NCI-H446 (cell line): ENCODE measurements around the gene CPED1.
"Not testable (repeated sequence)": the region's sequence is repeated elsewhere in the genome, so short reads cannot be mapped to it uniquely, and the experiment has no call there.

Source experiments
- DNase-seq, 2 experiments: peaks; one replicate each; lab custom pipeline; 2025; lab: John Stamatoyannopoulos, UW

CPED1 gene

DNA sequence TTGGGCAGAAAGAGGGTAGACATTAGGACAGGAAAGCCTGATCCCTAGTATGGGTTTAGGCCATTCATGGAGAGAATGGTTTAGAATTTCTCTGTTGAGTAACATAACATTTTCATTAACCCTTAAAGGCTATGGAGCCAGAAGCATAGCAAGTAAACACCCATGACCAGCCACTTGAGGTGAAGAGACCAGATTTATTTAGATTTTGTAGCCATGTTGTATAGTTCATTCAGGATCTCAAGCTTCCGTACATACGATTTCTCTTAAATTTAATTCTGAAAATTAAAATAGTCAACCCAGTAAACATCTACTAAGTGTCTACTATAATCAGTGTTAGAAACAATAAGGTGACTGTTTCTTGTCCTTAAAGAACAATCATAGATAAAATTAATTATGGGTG, 51.5 kb downstream of the CPED1 start:
- no peak for DNase-seq

DNA sequence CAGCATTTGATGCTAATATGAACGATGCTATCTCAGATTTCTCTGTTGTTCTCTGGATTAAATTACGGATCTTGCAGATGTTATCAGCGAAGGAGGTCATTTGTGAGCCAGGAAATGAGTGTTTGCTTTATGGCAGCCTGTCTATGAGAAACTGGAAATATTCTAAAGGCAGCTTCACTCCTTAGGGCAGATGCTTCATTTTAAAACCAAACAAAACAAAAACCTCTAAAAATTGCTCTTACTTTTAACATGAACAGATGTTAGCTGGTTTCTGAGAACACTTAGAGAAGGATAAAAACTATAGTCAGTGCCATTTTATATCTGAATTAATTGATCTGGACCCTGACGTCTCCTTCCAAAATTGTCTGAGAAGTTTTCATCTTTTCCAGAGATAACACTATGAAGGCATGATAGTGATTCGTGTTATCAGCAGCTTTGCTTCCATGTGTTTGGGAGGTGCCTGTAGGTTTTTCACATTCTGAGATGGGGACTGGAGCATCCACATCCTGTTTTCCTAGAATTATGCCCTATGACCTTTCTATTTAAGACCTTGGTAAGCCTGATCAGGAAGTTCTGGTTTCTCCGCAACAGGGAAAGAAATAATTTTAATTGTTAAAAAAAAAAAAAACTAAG, 53.1 kb downstream of the CPED1 start:
- no peak for DNase-seq

DNA sequence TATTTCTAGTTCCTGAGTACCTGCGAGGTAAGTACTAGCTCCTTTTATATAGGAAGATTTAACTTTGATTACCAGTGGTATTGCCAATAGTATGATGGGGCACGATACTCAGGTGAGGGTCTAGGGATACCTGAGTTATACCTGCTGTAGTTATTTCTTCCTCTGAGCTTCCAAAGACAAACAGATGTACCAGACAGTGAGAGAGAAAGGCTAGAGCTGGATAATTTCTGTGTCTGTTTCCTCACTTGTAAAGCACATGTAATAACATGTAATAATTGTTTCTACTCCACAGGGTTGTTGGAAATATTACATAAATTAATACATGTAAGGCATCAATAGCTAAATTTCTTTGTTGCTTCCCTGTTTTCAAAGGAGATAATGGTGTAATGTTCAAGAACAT, 53.7 kb downstream of the CPED1 start:
- no peak for DNase-seq

DNA sequence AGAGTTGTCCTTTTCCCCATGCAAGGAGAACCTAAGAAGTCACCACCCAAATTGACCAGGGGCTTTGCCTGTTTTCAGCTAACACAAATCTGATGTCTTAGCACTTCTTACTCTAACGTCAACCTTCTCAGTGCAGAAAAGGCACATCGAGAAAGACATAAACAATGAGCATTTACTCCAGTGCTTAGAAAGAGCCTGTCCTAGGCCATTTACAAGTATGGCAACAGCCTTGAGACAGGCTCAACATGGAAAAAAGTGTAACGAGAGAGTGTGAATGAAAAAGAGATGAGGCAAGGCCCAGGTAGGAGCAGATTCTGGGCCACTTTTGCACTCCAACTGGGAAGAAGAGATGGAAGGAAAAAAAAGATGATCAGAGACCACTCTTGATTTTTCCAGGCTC, 54.4 kb downstream of the CPED1 start:
- no peak for DNase-seq

DNA sequence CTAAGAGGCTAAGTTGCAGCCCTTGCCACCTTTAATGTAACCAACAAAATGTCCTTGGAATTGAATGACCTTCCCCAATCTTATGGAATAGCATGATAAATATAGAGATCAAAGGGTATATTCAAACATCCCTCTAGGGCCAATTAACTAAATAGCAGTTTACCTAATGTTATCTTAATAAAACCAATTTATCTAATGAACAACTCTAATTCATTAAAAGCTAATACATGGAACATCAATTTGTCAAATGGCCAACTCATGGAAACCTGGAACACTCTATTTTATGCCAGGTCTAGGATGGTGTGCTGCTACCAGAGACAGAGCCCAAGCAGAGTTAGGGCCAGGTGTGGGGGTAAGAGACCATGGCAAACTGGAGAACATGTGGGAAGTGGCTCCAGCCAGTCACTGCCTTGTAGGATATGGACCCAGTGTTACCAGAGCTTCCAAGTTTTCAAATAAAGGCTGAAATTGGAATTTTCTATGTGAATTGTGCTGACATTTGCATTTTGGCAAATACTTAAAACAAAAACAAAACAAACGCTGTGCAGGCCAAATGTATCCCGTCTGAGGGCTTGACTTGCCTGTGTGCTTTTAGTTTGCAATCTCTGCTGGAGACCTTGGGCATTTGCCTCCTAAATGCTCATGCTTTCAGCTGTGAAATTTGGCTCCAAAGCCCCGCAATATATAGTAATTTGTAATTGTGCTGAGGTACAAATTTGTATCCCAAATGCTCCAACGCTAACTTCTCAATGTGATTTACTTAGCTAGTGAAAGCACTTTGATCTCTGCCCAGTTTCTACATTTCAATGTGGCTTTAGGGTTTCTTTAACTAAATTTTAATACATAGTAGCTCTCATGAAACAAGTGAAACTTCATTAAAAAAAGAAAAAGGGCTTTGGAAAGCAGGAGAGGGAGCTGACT, 55.1 kb downstream of the CPED1 start:
- no peak for DNase-seq

DNA sequence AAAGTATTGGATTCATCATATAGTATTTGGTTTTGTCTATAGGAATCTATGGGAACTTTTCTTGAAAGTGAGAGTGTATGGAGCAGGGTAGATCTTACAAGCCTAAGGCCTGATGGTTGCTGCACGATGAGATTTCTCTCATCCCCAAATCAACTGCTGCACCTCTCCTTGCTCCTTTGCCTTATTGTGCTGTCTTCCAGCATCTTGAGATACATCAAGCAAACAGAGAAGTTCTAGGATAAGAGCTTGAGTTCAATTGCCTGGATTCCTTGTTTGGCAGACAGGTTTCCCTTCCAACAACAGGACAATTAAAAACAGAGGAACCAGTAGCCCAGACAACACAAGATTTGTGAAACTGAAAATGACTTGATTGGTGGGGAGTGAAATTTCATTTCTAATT, 56.6 kb downstream of the CPED1 start:
- no peak for DNase-seq

DNA sequence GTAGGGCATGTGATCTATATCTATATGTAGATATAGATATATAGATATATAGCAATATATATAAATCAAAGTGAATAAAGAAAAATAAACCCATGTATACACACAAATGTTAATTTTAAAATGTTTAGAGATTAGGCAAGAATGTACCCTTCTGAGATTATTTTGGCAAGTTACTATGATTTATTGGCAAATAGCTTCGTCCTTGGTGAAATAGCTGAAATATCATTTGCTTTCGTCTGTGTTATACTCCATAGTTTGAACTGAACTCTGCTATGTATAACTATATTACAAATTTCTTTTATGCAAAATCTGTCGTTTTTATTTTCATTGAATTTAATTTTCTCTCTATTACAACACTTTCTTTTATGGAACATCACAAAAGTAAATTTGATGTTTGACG, 57.5 kb downstream of the CPED1 start:
- DNase-seq: no peak

DNA sequence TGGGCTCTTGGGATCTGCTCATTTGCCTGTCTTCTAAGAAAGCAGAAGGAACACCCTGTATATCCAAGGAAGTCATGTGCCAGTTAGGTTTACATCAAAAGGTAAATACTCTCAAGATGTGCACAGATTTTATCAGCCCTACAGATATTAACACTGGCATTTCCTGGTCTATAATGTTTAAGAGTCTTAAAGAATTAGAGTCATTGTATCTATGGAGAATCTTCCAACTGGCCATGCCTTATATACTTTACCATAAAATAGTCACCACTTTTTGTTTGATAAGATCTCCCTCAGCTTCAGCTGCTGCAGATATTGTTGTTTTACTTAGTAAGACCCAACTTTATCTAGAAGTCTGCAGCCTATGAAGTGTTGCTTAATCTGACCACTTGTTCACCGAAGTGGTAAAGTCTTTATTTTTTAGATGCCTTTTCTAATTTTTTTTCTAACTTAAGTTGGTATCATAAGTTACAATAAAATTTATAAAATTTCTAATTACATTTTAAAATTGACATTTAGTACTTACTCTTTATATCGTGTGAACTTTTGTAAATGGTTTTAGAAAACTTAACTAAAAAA, 58.5 kb downstream of the CPED1 start:
- DNase-seq: no peak

DNA sequence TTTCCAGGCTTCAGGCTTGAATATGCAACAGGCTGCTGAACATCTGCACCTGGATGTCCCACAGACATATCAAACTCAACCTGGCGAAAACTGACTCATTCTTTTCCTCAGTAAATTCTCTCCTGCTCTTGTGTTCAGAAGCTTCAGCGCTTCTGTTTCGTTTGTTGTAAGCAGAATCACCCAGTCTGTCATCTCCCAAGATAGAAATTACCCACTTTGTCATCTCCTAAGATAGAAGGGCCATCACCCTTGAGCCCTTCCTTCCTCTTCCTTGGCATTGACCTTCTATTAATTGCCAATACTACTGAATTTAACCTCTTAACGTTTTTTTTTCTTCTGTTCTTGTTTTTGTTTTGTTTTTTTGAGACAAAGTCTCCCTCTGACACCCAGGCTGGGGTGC, 59.7 kb downstream of the CPED1 start:
- no peak for DNase-seq

DNA sequence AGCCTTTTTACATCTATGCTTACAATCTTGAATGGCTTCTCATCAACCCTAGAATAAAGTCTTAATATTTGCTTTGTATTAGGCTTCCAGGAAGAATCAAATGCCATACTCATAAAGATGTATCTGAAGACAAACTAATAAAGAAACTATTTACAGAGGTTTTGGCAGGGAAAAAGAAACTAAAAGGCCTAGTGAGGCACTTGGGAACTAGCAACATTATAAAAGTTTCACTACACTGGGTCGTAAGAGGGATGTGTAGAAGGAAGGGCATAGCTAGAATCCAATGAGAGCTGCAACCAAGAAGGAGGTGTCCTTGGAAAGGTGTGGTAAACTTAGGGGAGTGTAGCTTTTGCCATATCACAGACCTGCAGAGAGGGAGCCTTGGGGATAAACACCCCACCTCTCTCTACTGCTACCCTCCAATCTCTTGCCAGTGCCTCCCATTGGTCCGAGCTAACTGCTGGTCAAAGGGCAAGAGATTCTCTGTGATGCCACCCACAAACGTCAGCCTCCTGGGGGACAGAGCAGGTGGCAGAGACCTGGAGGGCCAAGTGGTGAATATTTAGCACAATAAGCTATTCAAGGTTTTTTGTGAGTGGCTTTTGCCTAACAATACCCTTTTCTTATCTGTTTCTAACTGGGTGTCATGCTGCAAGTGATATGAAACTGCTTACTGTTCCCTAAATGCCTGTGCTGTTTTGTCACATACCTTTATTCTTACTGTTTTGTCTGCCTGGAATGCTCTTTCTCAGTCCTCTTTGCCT, 60.7 kb downstream of the CPED1 start:
- DNase-seq: no peak

DNA sequence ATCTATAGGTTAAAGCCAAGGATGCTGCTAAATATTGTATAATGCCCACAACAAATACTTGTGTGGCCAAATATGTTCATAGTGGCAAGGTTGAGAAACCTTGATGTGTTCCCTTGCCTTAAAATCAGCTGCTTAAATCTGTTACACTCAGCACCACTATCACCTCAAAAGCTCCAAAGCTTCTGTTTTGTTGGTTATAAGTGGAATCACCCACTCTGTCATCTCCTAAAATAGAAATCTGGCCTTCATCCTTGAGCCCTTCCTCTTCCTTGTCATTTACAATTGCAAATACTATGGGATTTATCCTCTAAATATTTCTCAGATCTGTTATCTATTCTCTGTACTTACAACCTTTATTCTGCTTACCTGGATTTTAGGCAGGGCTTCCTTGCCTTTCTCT, 61.4 kb downstream of the CPED1 start:
- DNase-seq: no peak

DNA sequence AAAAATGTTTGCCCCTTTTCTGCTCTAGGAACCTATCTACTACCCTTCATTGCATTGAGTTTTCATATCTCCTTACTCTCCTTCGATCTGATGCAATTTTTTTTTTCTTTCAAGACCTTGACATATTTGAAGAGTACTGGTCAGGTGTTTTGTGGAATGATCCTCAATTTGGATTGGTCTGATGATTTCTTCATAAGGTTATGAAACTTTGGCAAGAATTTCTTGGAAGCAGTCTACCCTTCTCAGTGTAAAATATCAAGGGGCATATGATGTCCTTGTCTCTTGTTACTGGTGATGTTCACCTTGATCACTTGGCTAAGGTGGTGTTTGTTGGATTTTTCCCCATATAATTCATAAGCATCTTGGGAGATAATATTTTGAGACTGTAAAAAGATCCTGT, 64.7 kb downstream of the CPED1 start:
- no peak for DNase-seq

DNA sequence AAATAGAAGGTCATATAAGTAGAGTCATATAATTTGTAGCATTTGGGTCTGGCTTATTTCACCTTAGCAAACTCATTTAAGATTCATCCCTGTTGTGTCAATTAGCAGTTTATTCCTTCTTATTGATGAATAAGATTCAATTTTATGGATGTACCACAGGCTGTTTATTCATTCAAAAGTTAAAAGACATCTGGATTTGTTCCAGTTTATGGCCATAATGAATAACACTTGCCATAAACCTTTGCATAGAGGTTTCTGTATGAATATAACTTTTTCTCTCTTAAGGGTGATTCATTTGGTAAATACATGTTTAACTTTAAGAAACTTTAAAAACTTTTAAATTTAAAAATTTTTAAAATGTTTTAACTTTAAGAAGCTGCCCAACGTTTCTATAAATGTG, 66.4 kb downstream of the CPED1 start:
- no peak for DNase-seq

DNA sequence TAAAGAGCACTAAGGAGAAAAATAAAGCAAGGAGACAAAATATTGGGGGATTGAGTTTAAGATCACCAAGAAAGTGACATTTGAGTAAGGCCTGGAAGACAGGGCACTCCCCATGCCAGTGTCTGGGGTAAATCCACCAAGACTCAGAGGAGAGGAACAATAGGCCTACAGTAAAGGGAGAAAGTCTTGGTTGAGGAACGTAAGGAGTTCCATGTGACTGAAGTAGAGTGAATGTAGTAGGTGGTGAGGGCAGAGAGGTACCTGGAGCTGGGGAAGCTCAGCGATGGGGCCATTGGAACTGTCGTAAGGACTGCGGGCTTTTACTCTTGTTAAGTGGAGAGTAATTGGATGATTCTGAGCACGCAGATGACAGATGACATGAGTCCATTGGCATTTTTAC, 69.4 kb downstream of the CPED1 start:
- no peak for DNase-seq

DNA sequence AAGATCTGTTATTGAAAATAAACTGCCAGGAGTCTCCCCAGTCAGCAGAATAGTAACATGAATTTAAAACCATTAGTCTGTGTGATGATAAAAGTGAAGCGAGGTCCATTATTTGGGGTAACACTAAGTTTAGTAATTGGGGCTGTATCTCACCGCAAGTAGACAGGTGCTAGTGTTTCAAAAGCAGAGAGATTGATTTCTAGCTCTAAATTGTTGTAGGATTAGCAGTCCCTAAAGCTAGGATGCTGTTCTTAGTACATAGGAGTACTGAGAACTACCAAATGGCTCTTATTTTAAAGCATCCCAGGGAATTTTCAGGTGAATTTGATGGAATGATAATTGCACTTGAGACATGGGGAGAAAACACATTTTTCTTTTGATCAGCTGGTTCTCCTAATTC, 70.5 kb downstream of the CPED1 start:
- no peak for DNase-seq

DNA sequence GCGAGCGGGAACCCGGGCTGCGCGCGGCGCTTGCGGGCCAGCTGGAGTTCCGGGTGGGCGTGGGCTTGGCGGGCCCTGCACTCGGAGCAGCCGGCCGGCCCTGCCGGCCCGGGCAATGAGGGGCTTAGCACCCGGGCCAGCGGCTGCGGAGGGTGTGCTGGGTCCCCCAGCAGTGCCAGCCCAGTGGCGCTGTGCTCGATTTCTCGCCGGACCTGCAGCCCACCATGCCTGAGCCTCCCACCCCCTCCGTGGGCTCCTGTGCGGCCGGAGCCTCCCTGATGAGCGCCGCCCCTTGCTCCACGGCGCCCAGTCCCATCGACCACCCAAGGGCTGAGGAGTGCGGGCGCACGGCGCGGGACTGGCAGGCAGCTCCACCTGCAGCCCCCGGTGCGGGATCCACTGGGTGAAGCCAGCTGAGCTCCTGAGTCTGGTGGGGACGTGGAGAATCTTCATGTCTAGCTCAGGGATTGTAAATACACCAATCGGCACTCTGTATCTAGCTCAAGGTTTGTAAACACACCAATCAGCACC, 71.5 kb downstream of the CPED1 start:
- DNase-seq: not testable (repeated sequence)

DNA sequence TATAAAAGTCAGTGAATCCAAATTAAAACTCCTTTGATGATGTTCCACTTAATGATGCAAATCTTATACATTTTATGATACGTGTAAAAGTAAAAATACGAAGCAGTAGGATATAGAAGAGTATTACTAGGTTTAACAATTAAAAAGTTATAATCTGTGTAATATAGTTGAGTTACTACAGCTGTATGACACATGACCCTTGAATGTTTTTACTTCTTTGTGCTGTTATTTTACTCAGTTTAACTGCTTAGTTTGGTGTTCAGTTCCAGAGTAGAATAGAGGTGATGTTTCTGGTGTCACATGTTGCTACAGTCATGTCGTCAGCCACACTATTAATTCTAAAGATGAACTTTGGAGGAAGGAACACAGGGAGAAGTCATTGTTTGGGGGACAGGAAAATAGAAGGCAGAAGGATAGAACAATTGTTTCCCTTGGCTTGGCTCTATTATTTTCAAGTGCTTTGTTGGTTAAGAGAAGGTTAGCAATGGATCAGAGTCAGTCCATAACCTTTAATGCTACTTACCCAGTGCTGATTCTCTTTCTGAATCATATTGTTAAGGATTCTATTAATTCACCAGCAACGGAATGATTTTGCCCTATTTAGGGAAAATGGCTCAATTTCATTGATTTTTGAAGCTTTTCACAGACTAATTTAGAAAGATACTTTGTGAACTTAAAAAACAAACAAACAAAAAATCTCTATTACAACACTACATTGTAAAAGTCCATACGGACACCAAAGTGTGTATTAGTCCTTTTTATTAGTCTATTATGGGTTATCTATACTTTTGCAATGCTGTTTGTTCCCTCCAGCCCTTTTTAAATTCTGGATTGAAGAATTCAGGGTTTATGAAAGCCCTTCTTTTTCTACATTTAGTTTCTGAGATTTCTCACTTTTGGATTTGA, 73.4 kb downstream of the CPED1 start:
- no peak for DNase-seq

DNA sequence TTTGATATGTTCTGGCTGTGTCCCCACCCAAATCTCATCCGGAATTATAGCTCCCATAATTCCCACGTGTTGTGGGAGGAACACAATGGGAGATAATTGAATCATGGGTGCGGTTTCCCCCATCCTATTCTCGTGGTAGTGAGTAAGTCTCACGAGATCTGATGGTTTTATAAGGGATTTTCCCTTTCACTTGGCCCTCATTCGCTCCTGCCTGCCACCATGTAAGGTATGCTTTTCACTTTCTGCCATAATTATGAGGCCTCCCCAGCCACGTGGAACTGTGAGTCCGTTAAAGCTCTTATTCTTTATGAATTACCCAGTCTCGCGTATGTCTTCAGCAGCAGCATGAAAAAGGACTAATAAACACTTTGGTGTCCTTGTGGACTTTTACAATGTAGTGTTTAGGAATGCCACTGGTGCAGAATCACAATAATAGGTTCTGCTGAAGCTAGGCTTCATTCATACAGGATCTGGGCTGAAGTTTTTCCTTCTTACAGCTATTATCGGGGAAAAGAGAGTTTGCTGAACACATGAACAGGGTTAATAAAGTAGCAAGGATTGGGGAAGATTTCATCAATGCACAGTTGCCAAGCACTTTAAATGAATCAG, 74.3 kb downstream of the CPED1 start:
- no peak for DNase-seq

DNA sequence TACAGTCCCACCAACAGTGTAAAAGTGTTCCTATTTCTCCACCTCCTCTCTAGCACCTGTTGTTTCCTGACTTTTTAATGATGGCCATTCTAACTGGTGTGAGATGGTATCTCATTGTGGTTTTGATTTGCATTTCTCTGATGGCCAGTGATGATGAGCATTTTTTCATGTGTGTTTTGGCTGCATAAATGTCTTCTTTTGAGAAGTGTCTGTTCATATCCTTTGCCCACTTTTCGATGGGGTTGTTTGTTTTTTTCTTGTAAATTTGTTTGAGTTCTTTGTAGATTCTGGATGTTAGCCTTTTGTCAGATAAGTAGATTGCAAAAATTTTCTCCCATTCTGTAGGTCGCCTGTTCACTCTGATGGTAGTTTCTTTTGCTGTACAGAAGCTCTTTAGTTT, 79.2 kb downstream of the CPED1 start:
- not testable (repeated sequence) for DNase-seq

DNA sequence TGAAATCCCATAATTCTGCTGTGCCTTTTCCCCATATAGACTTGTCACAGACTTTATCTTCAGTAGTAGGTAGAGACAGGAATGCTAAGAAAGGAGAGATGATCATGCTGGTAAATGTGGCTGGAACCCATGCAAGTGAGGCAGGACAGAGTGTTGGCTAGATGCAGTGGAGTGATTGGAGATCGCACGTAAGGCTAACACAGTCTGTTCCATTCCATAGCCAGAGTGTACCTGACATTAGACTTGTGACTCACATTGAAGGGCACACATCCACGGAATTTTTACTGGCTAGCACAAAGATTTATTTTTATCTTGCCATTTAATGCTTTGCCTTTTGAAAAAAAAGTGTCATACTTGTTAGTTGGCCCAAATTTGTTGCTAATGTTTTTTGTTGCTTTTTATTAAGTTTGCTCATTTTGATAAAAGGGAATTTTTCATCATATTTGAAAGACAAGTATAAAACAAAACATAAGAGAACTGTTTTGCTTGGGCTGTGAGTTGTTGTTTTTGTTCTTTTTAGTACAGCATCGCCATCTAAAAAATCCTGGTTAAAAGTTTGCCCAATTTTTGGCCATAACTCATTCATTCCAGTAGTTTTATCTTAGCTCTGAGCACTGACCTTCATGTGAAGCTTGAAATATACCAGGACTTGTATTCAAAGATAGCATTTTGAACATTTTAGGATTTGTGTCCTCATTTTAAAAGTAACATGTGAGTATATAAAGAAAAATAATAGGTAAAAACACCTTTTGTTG, 81.0 kb downstream of the CPED1 start:
- DNase-seq: no peak
